ENCODE results near the gene ADCY3.

The ADCY3 gene

DNA sequence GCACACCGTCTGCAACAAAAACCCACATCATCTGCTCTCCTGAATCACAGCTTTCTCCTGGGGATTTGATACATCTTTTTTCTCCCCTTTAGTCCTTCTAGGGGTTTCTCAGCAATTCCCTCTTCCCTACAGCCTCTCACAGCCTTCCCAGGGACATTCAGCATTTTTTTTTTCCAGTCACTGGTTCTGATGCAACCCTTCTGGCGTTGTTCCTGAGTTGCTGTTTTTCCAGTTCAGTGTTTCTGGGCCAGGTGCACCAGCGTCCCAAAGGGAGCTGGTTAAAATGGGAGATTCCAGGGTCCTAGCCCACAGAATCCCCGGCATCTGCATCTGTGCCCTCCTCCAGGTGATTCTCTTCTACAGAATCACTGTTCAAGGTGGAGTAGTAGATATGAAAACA, 36.1 kb downstream of the ADCY3 start:
- TF ChIP-seq ZFX (IDR thresholded peaks at IDR 0.05), result no peak
- H3K27ac ChIP-seq, result peak overlapping the region; percentile 48

DNA sequence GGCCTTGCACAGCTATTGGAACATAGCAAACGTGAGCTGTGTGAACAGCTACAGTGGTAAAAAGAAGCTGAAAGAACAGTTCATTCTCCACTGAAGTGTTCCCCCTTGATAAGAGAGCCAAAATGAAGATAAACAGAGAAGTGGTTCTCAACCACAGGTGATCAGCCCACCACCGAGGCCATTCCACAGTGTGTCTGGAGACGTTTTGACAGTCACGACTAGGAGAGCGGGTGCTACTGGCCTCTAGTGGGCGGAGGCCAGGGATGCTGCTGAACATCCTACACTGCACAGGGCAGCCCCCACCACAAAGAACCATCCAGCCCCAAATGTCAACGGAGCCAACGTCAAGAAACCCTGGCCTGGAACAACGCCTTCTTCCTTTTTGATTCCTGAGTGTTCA, 38.4 kb downstream of the ADCY3 start:
- H3K27ac ChIP-seq, result no peak overlapping the region
- TF ChIP-seq ZFX (IDR thresholded peaks at IDR 0.05), result no peak
- TF ChIP-seq, protein P1, sequence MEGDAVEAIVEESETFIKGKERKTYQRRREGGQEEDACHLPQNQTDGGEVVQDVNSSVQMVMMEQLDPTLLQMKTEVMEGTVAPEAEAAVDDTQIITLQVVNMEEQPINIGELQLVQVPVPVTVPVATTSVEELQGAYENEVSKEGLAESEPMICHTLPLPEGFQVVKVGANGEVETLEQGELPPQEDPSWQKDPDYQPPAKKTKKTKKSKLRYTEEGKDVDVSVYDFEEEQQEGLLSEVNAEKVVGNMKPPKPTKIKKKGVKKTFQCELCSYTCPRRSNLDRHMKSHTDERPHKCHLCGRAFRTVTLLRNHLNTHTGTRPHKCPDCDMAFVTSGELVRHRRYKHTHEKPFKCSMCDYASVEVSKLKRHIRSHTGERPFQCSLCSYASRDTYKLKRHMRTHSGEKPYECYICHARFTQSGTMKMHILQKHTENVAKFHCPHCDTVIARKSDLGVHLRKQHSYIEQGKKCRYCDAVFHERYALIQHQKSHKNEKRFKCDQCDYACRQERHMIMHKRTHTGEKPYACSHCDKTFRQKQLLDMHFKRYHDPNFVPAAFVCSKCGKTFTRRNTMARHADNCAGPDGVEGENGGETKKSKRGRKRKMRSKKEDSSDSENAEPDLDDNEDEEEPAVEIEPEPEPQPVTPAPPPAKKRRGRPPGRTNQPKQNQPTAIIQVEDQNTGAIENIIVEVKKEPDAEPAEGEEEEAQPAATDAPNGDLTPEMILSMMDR (conservative IDR thresholded peaks at IDR 0.05), result no peak

DNA sequence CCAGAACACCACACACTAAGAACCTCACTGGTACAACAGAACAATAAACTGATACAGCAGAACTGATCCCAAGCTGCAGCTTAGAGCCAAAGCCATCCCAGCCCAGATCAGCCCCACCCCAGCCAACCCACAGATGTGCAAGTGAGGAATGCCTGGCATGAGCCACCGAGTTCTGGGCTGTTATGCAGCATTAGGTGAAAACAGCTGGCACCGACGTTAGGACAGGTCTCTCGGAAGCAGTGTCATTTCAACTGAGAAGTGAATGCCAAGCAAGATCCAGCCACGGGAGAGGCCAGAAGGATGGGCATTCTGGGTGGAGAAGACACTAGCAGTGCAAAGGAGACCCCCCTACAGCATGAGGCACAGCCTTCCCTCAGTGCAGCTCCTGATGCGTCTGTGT, 38.9 kb downstream of the ADCY3 start:
- no peak overlapping the region for H3K27ac ChIP-seq
- TF ChIP-seq, protein P1 (conservative IDR thresholded peaks at IDR 0.05), result no peak
- TF ChIP-seq ZFX (IDR thresholded peaks at IDR 0.05), result no peak

DNA sequence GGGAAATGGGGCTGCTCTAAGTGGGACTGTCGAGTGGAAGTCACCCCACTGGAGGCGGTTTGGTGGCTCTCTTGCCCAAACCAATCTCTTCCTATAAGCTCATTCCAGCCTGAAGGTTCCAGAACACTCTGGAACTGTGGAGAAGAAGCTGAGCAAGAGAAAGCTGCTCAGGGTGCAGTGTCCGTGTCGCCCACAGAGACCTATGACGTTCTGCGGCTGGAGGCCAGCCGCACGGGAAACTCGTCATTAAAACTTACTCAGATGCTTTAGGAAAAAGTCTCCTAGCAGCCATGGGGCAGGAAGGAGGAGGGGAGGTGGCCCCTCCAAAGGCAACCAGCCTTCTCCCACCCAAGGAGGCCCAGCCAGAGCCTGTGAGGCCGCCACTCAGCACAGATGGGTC, 41.7 kb downstream of the ADCY3 start:
- TF ChIP-seq ZFX (IDR thresholded peaks at IDR 0.05), result no peak
- TF ChIP-seq, protein P1 (conservative IDR thresholded peaks at IDR 0.05), result no peak

DNA sequence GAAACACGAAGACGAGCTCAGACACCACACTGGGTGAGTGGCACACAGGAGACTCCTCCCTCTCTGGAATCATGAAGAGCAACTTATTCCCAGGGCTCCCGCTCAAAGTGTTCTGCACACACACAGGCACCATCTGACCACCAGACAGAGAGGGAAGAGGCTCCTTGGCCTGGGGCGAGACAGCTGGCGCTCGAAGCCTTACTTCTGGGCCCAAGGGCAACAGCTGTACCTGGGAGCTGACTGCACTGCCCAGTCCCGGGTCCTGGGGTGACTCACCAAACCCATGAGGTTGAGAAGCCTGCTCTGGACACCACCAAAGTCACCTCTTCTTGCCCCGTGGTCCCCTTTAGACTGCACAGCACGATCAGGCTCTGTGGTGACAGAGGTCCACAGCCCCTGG, 42.4 kb downstream of the ADCY3 start:
- TF ChIP-seq, protein P1 (conservative IDR thresholded peaks at IDR 0.05), result no peak
- no peak for TF ChIP-seq ZFX (IDR thresholded peaks at IDR 0.05)
- no peak overlapping the region for H3K27ac ChIP-seq

More for the DNA sequence above, 41.7 kb downstream of the ADCY3 start:
- no peak overlapping the region for H3K27ac ChIP-seq

DNA sequence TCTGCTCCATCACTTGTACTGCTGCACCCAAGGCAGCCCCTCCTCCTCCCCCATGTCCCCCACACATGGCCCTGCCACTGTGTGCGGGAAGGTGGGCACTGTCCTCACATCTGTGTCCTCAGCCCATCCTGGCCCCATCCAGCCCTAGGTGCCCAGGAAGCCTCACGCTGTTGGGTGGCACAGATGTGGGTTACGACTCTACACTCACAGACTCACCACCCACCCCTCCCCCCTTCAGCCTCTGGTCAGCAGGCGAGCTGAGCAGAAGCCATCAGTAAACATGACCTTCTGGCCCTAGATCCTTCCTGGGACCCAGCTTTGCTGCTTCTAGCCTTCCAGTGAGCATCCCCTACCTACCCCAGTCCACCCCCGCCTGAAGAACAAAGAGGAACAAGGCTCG, 43.0 kb downstream of the ADCY3 start:
- no peak overlapping the region for H3K27ac ChIP-seq
- TF ChIP-seq, protein P1 (conservative IDR thresholded peaks at IDR 0.05), result no peak
- no peak for TF ChIP-seq ZFX (IDR thresholded peaks at IDR 0.05)

DNA sequence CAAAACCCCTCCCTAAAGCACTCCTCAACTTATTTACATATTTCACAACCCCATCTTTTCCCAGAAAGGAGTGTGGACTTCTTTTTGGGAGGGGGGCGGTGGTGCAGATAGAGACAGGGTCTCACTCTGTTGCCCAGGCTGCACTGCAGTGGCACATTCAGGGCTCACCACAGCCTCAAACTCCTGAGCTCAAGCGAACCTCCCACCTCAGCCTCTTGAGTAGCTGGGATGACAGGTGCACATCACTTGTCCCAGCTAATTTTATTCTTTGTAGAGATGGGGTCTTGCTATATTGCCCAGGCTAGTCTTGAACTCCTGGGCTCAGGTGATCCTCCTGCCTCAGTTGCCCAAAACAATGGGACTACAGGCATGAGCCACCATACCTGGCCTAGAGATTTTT, 44.1 kb downstream of the ADCY3 start:
- no peak overlapping the region for H3K27ac ChIP-seq
- no peak for TF ChIP-seq ZFX (IDR thresholded peaks at IDR 0.05)
- TF ChIP-seq, protein P1 (conservative IDR thresholded peaks at IDR 0.05), result no peak

DNA sequence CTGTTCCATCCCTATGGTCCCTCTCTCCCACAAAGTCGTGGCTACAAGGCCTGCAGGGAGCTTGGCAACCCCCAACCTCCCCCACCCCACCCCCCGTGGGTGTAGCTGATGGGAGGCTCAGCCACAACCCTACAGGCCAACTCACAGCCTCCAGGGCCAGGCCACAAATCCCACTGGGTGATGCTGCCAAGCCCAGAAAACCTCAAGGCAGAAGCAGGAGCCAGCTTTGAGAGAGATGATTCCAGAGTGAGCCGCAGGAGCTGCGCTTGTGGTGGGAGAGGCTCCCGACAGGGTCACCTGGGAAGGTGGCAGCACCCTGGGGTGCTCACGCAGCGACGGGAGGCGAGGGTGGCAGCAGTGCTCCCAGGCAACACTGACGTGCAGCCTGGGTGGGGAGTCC, 44.8 kb downstream of the ADCY3 start:
- H3K27ac ChIP-seq, result no peak overlapping the region
- no peak for TF ChIP-seq ZFX (IDR thresholded peaks at IDR 0.05)
- TF ChIP-seq, protein P1 (conservative IDR thresholded peaks at IDR 0.05), result no peak

Measured in C4-2B (cell line).